ENCODE measurements around the gene DXO. TPM values are rescaled to one million over a fixed set of nuclear protein-coding genes. Genes with fewer than 3 reads are reported as not detected.

DXO gene
- total and polyA plus RNA-seq, 8 donors = 8.2 to 39.7 (median 11.5) TPM

GRCh38 chr6:31920811-31921210 is 51.1 kb downstream of the DXO start:
- no peak for TF ChIP-seq CTCF (IDR thresholded peaks at IDR 0.05)
- ATAC-seq (peak in 1 of 4 donors; percentile 30), DNase-seq (no peak), FAIRE-seq (no peak)
- WGBS, 2 donors = 67 to 80% methylated on average over 2 of the region's 2 CpGs
- Histone ChIP-seq H3K27ac (no peak overlapping the region), H3K27me3 (no peaks in the 10 kb centered on the region), H3K9me3 (no peaks in the 10 kb centered on the region), H3K4me3 (no peak overlapping the region), H3K36me3 (no peaks in the 10 kb centered on the region), H3K4me1 (no peaks in the 10 kb centered on the region)
- intact Hi-C loops (cut with DNase I) = no loop called here

Small RNA genes within 50 kb of the gene (microRNA-seq; reads per million reads assigned to microRNA genes)
- gene MIR1236 = 0 reads per million in 2 donors

Other genes with a start within 250 kb of the DXO start
Only the 30 nearest of the 33 such genes appear.
- gene MSH5, start 232.1 kb downstream of the DXO start, total RNA-seq = 1 to 10 TPM; 2.2 to 7.6 (median 5.3) TPM
- 10 to 100 TPM; 11.3 to 17.4 TPM for gene MSH5, start 232.1 kb downstream of the DXO start, polyA plus RNA-seq
- gene SAPCD1, start 209.5 kb downstream of the DXO start, total RNA-seq = 1 to 10 TPM in 1 of 6 donors, under 1 TPM in 4, not detected in 1; 0.51 to 1.9 (median 0.64) TPM
- 10 to 100 TPM in 1 of 2 donors, 1 to 10 TPM in 1; 4.8 to 11.1 TPM for gene SAPCD1, start 209.5 kb downstream of the DXO start, polyA plus RNA-seq
- 1 to 10 TPM; 2.9 to 5.0 (median 4.3) TPM for gene VWA7, start 194.8 kb downstream of the DXO start, total RNA-seq
- 10 to 100 TPM in 1 of 2 donors, 1 to 10 TPM in 1; 5.6 to 11.9 TPM for gene VWA7, start 194.8 kb downstream of the DXO start, polyA plus RNA-seq
- 10 to 100 TPM; 22.0 to 48.1 (median 36.2) TPM for gene VARS1, start 176.4 kb downstream of the DXO start, total RNA-seq
- gene VARS1, start 176.4 kb downstream of the DXO start, polyA plus RNA-seq = 10 to 100 TPM; 35.3 to 67.3 TPM
- 10 to 100 TPM; 11.0 to 23.1 (median 19.0) TPM for gene LSM2, start 165.2 kb downstream of the DXO start, total RNA-seq
- gene LSM2, start 165.2 kb downstream of the DXO start, polyA plus RNA-seq = 10 to 100 TPM; 25.1 to 27.3 TPM
- 1 to 10 TPM in 2 of 6 donors, under 1 TPM in 4; 0.51 to 1.2 (median 0.68) TPM for gene HSPA1L, start 156.9 kb downstream of the DXO start, total RNA-seq
- 1 to 10 TPM in 1 of 2 donors, under 1 TPM in 1; 0.46 to 1.0 TPM for gene HSPA1L, start 156.9 kb downstream of the DXO start, polyA plus RNA-seq
- gene HSPA1A, start 156.6 kb downstream of the DXO start, total RNA-seq = 100 to 1,000 TPM in 1 of 6 donors, 10 to 100 TPM in 5; 18.2 to 195 (median 29.6) TPM
- gene HSPA1A, start 156.6 kb downstream of the DXO start, polyA plus RNA-seq = 10 to 100 TPM; 51.7 to 85.0 TPM
- 100 to 1,000 TPM in 2 of 6 donors, 10 to 100 TPM in 4; 24.6 to 248 (median 43.2) TPM for gene HSPA1B, start 144.4 kb downstream of the DXO start, total RNA-seq
- 10 to 100 TPM; 18.4 to 60.4 TPM for gene HSPA1B, start 144.4 kb downstream of the DXO start, polyA plus RNA-seq
- 10 to 100 TPM; 19.0 to 34.7 (median 22.2) TPM for gene NEU1, start 109.3 kb downstream of the DXO start, total RNA-seq
- 10 to 100 TPM; 26.5 to 38.5 TPM for gene NEU1, start 109.3 kb downstream of the DXO start, polyA plus RNA-seq
- gene SLC44A4, start 93.1 kb downstream of the DXO start, total RNA-seq = 10 to 100 TPM in 5 of 6 donors, 1 to 10 TPM in 1; 4.6 to 57.3 (median 13.7) TPM
- gene SLC44A4, start 93.1 kb downstream of the DXO start, polyA plus RNA-seq = 1 to 10 TPM; 6.5 to 9.0 TPM
- gene EHMT2, start 74.4 kb downstream of the DXO start, total RNA-seq = 10 to 100 TPM; 13.4 to 29.1 (median 18.3) TPM
- 10 to 100 TPM; 42.3 to 55.8 TPM for gene EHMT2, start 74.4 kb downstream of the DXO start, polyA plus RNA-seq
- gene ZBTB12, start 70.1 kb downstream of the DXO start, total RNA-seq = 1 to 10 TPM in 4 of 6 donors, under 1 TPM in 2; 0.60 to 4.5 (median 1.9) TPM
- gene ZBTB12, start 70.1 kb downstream of the DXO start, polyA plus RNA-seq = 1 to 10 TPM; 2.1 to 2.2 TPM
- 10 to 100 TPM in 1 of 6 donors, 1 to 10 TPM in 5; 1.1 to 14.0 (median 4.4) TPM for gene C2, start 44.4 kb downstream of the DXO start, total RNA-seq
- 1 to 10 TPM in 1 of 2 donors, under 1 TPM in 1; 0.63 to 1.8 TPM for gene C2, start 44.4 kb downstream of the DXO start, polyA plus RNA-seq
- 100 to 1,000 TPM in 2 of 6 donors, 10 to 100 TPM in 4; 23.4 to 330 (median 57.1) TPM for gene CFB, start 26.0 kb downstream of the DXO start, total RNA-seq
- 100 to 1,000 TPM; 101 to 117 TPM for gene CFB, start 26.0 kb downstream of the DXO start, polyA plus RNA-seq
- gene NELFE, start 13.2 kb downstream of the DXO start, total RNA-seq = 10 to 100 TPM; 22.5 to 40.8 (median 28.2) TPM
- gene NELFE, start 13.2 kb downstream of the DXO start, polyA plus RNA-seq = 10 to 100 TPM; 33.8 to 43.8 TPM
- 10 to 100 TPM; 21.4 to 46.3 (median 25.6) TPM for gene SKIC2, start 13.0 kb downstream of the DXO start, total RNA-seq
- gene SKIC2, start 13.0 kb downstream of the DXO start, polyA plus RNA-seq = 100 to 1,000 TPM; 117 to 163 TPM
- gene C4A, start 9.9 kb upstream of the DXO start, total RNA-seq = 100 to 1,000 TPM in 3 of 6 donors, 10 to 100 TPM in 3; 14.0 to 789 (median 112) TPM
- gene C4A, start 9.9 kb upstream of the DXO start, polyA plus RNA-seq = 100 to 1,000 TPM in 1 of 2 donors, 10 to 100 TPM in 1; 40.3 to 130 TPM
- 100 to 1,000 TPM in 4 of 6 donors, 10 to 100 TPM in 2; 15.3 to 665 (median 166) TPM for gene C4B, start 42.7 kb upstream of the DXO start, total RNA-seq
- 100 to 1,000 TPM in 1 of 2 donors, 10 to 100 TPM in 1; 46.1 to 137 TPM for gene C4B, start 42.7 kb upstream of the DXO start, polyA plus RNA-seq
- gene CYP21A2, start 66.3 kb upstream of the DXO start, total RNA-seq = 1 to 10 TPM in 1 of 6 donors, under 1 TPM in 5; 0.23 to 1.5 (median 0.71) TPM
- 1 to 10 TPM; 1.3 to 2.7 TPM for gene CYP21A2, start 66.3 kb upstream of the DXO start, polyA plus RNA-seq
- gene TNXB, start 137.2 kb upstream of the DXO start, total RNA-seq = 10 to 100 TPM in 2 of 6 donors, 1 to 10 TPM in 4; 5.2 to 15.2 (median 7.1) TPM
- gene TNXB, start 137.2 kb upstream of the DXO start, polyA plus RNA-seq = 10 to 100 TPM; 13.1 to 18.6 TPM
- gene ATF6B, start 156.1 kb upstream of the DXO start, total RNA-seq = 10 to 100 TPM; 30.2 to 56.5 (median 36.3) TPM
- gene ATF6B, start 156.1 kb upstream of the DXO start, polyA plus RNA-seq = 10 to 100 TPM; 54.0 to 68.0 TPM
- gene FKBPL, start 158.2 kb upstream of the DXO start, total RNA-seq = 1 to 10 TPM; 2.0 to 4.7 (median 3.3) TPM
- 1 to 10 TPM; 5.0 to 5.9 TPM for gene FKBPL, start 158.2 kb upstream of the DXO start, polyA plus RNA-seq
- gene PRRT1, start 179.8 kb upstream of the DXO start, total RNA-seq = under 1 TPM; 0.08 to 0.69 (median 0.37) TPM
- gene PRRT1, start 179.8 kb upstream of the DXO start, polyA plus RNA-seq = 1 to 10 TPM; 3.3 to 5.8 TPM
- gene PPT2, start 182.0 kb upstream of the DXO start, total RNA-seq = 10 to 100 TPM in 1 of 6 donors, 1 to 10 TPM in 5; 5.6 to 13.9 (median 8.0) TPM
- 10 to 100 TPM in 1 of 2 donors, 1 to 10 TPM in 1; 9.2 to 12.2 TPM for gene PPT2, start 182.0 kb upstream of the DXO start, polyA plus RNA-seq
- gene EGFL8, start 192.5 kb upstream of the DXO start, total RNA-seq = 10 to 100 TPM in 1 of 6 donors, 1 to 10 TPM in 5; 2.2 to 10.8 (median 5.4) TPM
- 10 to 100 TPM; 23.1 to 46.8 TPM for gene EGFL8, start 192.5 kb upstream of the DXO start, polyA plus RNA-seq
- 10 to 100 TPM; 10.1 to 28.1 (median 15.7) TPM for gene AGPAT1, start 203.9 kb upstream of the DXO start, total RNA-seq
- gene AGPAT1, start 203.9 kb upstream of the DXO start, polyA plus RNA-seq = 10 to 100 TPM; 19.6 to 24.5 TPM
- gene RNF5, start 206.3 kb upstream of the DXO start, total RNA-seq = 10 to 100 TPM; 16.1 to 28.5 (median 23.2) TPM
- 10 to 100 TPM; 29.0 to 41.4 TPM for gene RNF5, start 206.3 kb upstream of the DXO start, polyA plus RNA-seq
- gene AGER, start 212.1 kb upstream of the DXO start, total RNA-seq = 1 to 10 TPM; 1.9 to 4.4 (median 2.9) TPM
- 10 to 100 TPM; 14.1 to 20.6 TPM for gene AGER, start 212.1 kb upstream of the DXO start, polyA plus RNA-seq
- 10 to 100 TPM; 20.4 to 45.7 (median 26.1) TPM for gene PBX2, start 218.1 kb upstream of the DXO start, total RNA-seq
- 10 to 100 TPM; 45.9 to 56.3 TPM for gene PBX2, start 218.1 kb upstream of the DXO start, polyA plus RNA-seq
- 10 to 100 TPM in 1 of 6 donors, 1 to 10 TPM in 3, under 1 TPM in 2; 0.59 to 10.1 (median 2.9) TPM for gene GPSM3, start 220.5 kb upstream of the DXO start, total RNA-seq
- gene GPSM3, start 220.5 kb upstream of the DXO start, polyA plus RNA-seq = 1 to 10 TPM; 5.2 to 5.4 TPM